GM12892 (cell line): ENCODE data around the gene FREM1.

Source experiments
- DNase-seq: peaks from one replicate; pipeline ENCODE4 v3.0.0; 2011; ENCODE audit not compliant: insufficient read length
- FAIRE-seq: peaks from 2 replicates; lab custom pipeline; 2011; peaks lifted over from hg19 to GRCh38; lab: Jason Lieb, UNC
- POLR2A ChIP-seq: IDR thresholded peaks from 2 replicates; pipeline ENCODE4 v1.6.1; 2011; ENCODE audit warnings: low read depth, low read length, control low read depth
- POLR2AphosphoS5 ChIP-seq: IDR thresholded peaks from 2 replicates; pipeline ENCODE4 v1.6.1; 2011; ENCODE audit warnings: low read depth, low read length, control low read depth
- TAF1 ChIP-seq: IDR thresholded peaks from 2 replicates; pipeline ENCODE4 v1.6.1; 2011; ENCODE audit warnings: low read depth, mild to moderate bottlenecking, control low read depth, low read length, borderline replicate concordance

FREM1 gene

DNA sequence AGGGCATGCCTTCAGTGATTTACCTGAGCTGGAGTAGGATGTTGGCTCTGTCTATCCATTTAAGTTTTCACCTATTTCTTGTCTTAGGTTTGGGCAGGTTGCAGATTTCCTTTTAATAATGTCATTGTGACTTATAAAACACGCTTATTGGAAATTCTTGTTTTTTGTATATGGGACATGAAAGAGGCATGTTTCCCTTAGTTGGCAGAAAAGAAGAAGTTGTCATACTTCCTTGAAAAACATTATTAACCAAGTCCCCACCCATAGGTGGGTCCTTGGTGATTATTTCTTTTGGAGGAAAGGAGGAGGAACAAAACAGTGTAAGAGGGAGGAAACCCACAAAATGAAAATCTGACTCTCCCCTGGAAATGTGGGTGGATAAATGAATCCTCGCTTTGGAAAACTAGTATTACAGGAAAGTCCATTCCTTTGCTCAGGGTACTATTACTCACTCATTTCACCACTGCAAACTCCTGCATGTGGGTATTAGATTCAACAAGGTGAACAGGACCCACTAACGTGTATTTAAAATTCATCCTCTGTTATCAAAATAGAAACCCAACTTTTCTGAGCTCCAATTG is 197.0 kb downstream of the FREM1 start:
- no peak for DNase-seq
- FAIRE-seq = no peak
- TF ChIP-seq POLR2AphosphoS5 (no peak), POLR2A (no peak), TAF1 (no peak)

- FAIRE-seq (no peak), DNase-seq (no peak)
- TF ChIP-seq TAF1 (no peak), POLR2AphosphoS5 (no peak)
Measured at GRCh38 chr9:14710804-14711203, 199.4 kb downstream of the FREM1 start.

DNA sequence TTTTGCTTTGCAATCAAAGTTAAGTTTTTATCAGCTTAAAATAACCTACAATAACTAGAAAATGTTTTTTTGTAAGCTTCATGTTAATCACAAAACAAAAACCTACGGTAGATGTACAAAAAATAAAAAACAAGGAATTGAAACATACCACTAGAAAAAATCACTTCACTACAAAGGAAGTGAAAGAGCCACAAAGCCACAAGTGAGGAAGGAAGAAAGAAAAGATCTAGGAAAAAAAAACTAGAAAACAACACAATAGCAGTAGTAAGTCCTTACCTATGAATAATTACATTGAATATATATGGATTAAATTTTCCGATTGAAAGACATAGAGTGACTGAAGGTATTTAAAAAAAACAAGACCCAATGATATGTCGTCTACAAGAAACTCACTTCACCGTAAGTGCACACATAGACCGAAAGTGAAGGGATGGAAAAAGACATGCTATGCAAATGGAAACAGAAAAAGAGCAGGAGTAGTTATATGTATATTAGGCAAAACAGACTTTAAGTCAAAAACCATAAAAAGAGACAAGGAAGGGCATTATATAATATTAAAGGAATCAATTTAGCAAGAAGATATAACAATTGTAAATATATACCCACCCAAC is 203.6 kb downstream of the FREM1 start:
- DNase-seq = no peak
- FAIRE-seq = peak; percentile 44
- no peak for TF ChIP-seq POLR2AphosphoS5
- TF ChIP-seq POLR2A = no peak
- TF ChIP-seq TAF1 = no peak

DNA sequence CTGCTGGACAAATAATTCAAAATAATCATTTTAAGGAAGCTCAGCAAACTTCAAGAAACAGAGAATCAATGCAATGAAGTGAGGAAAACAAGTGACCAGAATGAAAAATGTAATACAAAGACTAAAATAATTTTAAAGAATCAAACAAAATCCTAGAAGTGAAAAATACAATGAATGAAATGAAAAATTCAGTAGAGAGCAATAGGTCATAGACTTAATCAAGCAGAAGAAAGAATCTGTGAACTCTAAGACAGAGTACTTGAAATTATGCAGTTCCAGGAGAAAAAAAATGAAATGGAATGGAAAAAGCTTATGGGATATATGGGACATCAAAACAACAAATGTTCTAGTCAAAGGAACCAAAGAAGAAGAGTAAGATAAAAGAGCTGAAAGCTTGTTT is 205.1 kb downstream of the FREM1 start:
- FAIRE-seq (no peak), DNase-seq (no peak)
- TF ChIP-seq POLR2AphosphoS5 = no peak
- TF ChIP-seq TAF1 = no peak
- TF ChIP-seq POLR2A = no peak

GRCh38 chr9:14704281-14704680 is 205.9 kb downstream of the FREM1 start:
- TF ChIP-seq POLR2AphosphoS5 = no peak
- no peak for TF ChIP-seq POLR2A
- TF ChIP-seq TAF1 = no peak
- DNase-seq (no peak), FAIRE-seq (no peak)

- FAIRE-seq (no peak), DNase-seq (no peak)
- TF ChIP-seq POLR2A = no peak
- TF ChIP-seq TAF1 = no peak
- no peak for TF ChIP-seq POLR2AphosphoS5
Measured at GRCh38 chr9:14702200-14702720, 208.0 kb downstream of the FREM1 start.

- FAIRE-seq (peak; percentile 80), DNase-seq (peak; percentile 67)
- TF ChIP-seq POLR2A (peak; percentile 83; the same call in 1 of the 2 replicates), TAF1 (no peak), POLR2AphosphoS5 (peak; percentile 47; the same call in 1 of the 2 replicates)
Measured at GRCh38 chr9:14693251-14693861, 216.9 kb downstream of the FREM1 start, which contains the start of gene ZDHHC21. Gene ZDHHC21 (minus strand): TSS chr9:14693432. CDS start chr9:14674340, 19,092 bp downstream.

GRCh38 chr9:14692470-14693250 is 217.6 kb downstream of the FREM1 start:
- DNase-seq (no peak), FAIRE-seq (no peak)
- no peak for TF ChIP-seq POLR2A
- no peak for TF ChIP-seq POLR2AphosphoS5
- no peak for TF ChIP-seq TAF1

DNA sequence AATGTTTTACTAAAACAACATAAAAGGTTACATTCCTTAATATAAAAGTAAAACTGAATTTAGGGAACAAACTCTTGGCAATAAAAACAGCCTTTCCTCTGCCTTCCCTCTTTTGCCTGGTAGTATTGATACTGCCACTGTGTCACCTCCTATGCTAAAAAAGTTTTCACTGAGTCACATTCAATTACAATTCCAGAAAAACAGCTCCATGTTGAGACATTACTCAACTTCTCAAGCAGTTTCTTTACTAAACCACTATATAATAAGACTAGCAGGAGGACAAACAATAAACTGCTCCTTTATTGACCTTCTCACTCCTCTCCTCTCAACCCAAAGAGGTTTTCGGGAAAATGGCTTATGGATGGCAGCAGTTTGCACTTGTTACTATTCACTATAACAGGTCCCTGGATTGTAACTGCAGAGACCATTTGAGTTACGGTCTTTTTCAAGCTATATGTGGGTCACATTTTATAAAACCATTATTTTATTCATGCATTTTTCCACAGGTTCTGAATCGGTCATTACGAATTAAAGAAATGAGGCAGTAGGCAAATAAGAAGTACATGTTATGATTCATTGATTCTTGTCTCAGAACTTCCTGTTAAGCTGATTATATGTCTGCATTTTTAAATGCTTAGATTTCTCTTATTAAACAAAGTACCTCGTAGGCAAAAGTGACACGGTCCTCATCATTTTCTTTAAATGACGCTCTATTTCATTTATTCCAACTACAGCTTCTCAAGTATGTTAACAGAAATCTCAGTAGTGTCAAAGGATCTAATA is 219.1 kb downstream of the FREM1 start:
- FAIRE-seq = peak; percentile 90
- no peak for TF ChIP-seq POLR2AphosphoS5
- TF ChIP-seq TAF1 = no peak
- no peak for TF ChIP-seq POLR2A
- DNase-seq = no peak

- DNase-seq (no peak), FAIRE-seq (no peak)
- TF ChIP-seq POLR2AphosphoS5 = no peak
- TF ChIP-seq TAF1 = no peak
- no peak for TF ChIP-seq POLR2A
Measured at GRCh38 chr9:14687042-14687719, 223.0 kb downstream of the FREM1 start.
